CMK (cell line): Measurements from ENCODE around the gene HDAC11.
"Not testable (repeated sequence)": the region's sequence is repeated elsewhere in the genome, so short reads cannot be mapped to it uniquely, and the experiment has no call there.

ENCODE experiments used
- DNase-seq: peaks from one replicate; pipeline ENCODE4 v3.0.0-alpha.2; 2010; ENCODE audit warnings: low read depth

HDAC11 gene

GRCh38 chr3:13470894-13471574, 9.1 kb upstream of the HDAC11 start:
- no peak for DNase-seq

DNA sequence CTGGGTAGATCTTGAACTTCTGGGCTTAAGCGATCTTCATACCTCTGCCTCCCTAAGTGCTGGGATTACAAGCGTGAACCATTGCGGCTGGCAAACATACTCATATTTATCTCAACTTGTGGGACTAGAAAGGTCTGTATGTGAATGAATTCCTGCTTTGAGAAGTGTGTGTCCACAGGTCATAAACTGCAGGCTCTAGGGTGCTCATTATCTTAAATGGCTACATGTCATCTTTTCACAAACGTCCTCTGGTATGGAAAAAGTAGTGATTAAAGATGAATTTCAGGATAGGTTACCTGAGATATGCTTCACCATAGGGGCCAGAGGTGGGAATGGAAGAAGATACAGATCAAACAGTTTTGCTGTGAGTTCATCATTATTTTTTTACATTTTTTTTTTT, 7.8 kb upstream of the HDAC11 start:
- DNase-seq, result no peak

DNA sequence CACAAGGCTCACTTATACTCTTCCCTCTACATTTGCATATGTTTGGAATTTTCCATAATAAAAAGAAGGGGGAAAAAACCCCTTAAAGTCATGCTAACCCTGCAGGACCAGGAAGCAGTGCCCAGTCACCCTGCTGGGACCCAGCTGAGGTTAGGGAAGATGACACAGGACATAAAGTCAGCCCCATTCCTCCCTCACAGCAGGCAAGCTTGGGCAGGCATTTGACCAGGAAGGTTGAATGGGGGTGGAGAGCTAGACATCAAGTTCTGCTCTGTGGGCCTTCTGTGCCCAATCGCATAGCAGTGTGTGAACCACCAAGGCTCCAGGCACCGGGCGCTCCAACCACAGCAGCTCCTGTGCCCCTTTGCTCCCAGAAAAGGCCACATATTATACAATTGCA, 7.1 kb upstream of the HDAC11 start:
- DNase-seq, result no peak

- no peak for DNase-seq
These were observed 6.1 kb upstream of the HDAC11 start for GRCh38 chr3:13474021-13474420.

- no peak for DNase-seq
These were observed 5.3 kb upstream of the HDAC11 start for GRCh38 chr3:13474776-13475303.

GRCh38 chr3:13475871-13476590, 4.1 kb upstream of the HDAC11 start:
- no peak for DNase-seq

DNA sequence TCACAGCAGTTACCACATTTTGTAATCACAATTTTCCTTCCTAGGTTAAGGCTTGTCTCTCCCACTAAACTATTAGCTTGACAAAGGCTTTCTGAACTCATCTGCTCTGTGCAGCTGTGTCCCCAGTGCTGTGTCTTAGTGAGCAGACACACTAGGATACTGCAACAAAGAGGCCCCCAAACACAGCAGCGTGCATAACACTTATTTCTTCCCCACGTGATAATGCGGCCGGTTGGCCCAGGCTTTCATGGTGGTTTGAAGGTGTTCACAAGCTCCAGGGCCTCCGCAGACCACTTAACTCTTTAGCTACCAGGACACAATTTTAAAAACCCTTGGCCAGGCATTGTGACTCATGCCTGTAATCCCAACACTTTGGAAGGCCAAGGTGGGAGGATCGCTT, 2.2 kb upstream of the HDAC11 start:
- no peak for DNase-seq

- no peak for DNase-seq
These were observed 849 bp upstream of the HDAC11 start for GRCh38 chr3:13479332-13479581.

GRCh38 chr3:13480340-13481318, 523 bp downstream of the HDAC11 start:
- no peak for DNase-seq

- no peak for DNase-seq
These were observed 2.1 kb downstream of the HDAC11 start for GRCh38 chr3:13482106-13482690.

- no peak for DNase-seq
These were observed 3.2 kb downstream of the HDAC11 start for GRCh38 chr3:13483286-13483685.

- no peak for DNase-seq
These were observed 4.0 kb downstream of the HDAC11 start for GRCh38 chr3:13483988-13484695.

GRCh38 chr3:13484851-13485590, 4.9 kb downstream of the HDAC11 start:
- DNase-seq, result peak; percentile 87

GRCh38 chr3:13485630-13486562, 5.8 kb downstream of the HDAC11 start:
- DNase-seq, result not testable (repeated sequence)

DNA sequence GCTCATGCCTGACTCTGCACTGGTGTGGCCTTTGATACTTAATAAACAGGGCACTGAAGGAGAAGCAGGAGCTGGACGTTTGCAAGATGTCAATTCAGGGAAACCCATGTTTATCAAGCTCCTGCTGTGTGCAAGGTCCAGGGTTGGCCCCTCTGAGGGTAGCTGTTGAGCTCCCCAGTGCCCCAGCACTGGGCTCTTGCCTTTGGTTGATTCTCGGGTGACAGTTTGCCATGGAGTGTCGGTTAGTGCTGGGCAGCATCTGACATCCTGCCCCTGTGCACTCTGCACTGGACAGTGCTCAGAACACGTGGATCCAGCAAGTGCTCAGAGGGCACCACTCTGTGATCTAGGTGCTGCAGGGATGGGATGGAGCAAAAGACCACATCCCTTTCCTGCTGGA, 7.3 kb downstream of the HDAC11 start:
- no peak for DNase-seq

GRCh38 chr3:13491206-13491974, 11.3 kb downstream of the HDAC11 start:
- no peak for DNase-seq

DNA sequence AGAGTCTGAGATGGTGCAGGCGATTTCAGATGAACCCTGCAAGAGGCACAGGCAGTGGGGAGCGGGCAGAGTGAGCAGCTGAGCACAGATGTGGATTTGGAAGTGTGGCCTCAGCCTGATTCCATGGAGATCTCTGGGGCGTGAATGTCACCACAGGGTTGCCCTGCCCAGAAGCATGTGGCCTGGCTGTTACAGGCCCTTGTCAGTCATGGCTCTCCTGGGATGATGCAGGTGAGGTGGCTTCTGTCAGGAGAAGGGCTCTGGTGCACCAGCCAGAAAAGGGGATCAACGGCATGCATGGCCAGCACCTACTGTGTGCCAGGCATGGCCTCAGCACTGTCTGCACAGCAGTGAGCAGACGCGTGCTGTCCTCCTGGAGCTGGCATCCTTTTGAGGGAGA, 11.9 kb downstream of the HDAC11 start:
- no peak for DNase-seq

DNA sequence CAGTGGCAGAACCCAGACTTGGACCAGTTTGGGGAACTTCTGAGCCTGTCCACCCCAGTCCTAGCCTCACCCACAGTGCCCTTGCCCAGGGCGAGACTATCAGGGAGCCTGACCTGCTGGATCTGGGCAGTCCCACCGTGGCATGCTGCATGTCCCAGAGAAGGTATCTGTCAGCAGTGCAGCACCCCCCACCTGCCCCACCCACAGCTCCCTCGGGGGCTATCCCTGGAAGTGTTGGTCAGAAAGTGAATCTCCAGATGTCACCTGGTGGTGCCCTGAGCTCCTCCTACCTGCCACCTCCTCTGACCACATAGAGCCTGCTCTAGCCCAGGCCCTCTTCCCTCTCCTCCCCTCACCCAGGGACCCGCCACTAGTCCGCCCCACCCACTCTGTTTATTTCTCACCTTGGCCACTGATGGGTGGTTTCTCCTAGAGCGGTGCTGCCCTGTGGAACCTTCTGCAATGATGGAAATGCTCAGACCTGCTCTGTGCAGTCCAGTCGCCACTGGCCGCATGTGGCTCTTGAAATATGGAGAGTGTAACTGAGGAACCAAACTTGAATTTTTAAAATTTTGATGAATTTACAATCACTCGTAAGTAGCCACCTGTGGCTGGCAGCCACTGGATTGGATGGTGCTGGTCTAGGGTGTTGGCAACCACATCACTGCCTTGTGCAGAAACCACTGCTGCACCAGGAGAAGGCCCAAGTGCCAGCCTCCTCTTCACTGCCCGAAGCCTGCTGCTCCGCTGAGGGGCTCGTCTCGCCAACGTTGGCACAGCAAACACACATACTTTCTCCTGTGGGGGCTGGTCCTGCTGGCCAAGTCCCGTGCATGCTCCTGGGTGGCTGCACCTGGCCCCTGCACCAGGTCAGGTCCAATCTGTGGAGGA, 13.1 kb downstream of the HDAC11 start:
- DNase-seq, result no peak
